Urothelium cell line (cell line): ENCODE data around the gene TTYH2.
A peak's percentile ranks its signal among the peaks of the same experiment; 100 is the strongest.
"Not testable (repeated sequence)": the region's sequence is repeated elsewhere in the genome, so short reads cannot be mapped to it uniquely, and the experiment has no call there.

Source experiments
- DNase-seq: peaks from one replicate; pipeline ENCODE4 v3.0.0; 2011; ENCODE audit warnings: low spot score, mixed read lengths
- FAIRE-seq: peaks from 2 replicates; lab custom pipeline; 2011; peaks lifted over from hg19 to GRCh38; lab: Jason Lieb, UNC

Gene TTYH2

DNA sequence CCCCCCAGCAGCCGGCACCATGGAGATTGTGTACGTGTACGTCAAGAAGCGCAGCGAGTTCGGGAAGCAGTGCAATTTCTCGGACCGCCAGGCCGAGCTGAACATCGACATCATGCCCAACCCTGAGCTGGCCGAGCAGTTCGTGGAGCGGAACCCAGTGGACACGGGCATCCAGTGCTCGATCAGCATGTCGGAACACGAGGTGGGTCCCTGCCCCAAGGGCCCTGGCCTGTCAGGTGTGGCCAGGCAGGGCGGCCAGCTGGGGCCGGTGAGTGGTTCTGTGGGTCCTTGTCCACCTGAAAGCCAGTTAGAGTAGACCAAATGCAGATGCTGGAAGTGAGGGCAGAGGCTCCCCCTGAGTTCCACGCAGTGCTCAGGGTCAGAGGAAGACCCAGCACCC, 68.4 kb downstream of the TTYH2 start:
- DNase-seq (no peak), FAIRE-seq (no peak)

- FAIRE-seq, DNase-seq: not testable (repeated sequence)
Measured at GRCh38 chr17:74282274-74282586, 68.9 kb downstream of the TTYH2 start.

DNA sequence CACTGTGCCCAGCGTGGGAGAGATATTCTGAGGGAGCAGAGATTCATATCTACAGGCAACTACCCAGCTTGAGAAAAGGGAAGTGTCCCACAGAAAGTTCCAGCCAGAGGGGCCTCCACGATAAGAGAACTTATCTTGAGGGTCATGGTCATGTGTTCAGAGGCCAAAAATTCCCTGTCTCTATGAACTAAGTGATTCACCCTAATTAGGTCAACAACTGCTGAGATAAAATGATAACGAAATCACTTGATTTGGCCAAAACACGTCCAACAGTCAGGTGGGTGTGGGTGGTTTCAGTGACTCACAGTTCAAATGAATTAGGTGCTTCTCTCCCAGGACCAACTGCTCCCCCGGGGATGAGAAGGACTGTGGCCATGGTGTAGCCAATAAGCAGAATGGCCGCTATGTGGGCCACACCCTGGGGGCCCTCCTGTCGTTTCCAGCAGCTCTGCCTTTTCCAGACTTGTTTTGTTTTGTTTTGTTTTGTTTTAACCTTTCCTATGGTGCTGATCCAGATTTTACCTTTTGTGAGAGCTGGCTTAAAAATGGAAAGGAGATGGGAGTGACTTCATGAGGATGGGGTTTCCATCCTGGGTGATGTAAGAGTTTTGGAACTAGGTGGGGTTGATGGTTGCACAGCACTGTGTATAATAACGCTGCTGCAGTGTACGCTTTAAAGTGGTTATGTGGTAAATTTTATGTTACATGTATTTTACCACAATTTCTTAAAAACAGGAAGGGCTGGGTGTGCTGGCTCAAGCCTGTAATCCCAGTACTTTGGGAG, 69.4 kb downstream of the TTYH2 start:
- DNase-seq (peak; percentile 74), FAIRE-seq (no peak)

GRCh38 chr17:74283371-74283673, 70.0 kb downstream of the TTYH2 start:
- no peak for DNase-seq
- no peak for FAIRE-seq

DNA sequence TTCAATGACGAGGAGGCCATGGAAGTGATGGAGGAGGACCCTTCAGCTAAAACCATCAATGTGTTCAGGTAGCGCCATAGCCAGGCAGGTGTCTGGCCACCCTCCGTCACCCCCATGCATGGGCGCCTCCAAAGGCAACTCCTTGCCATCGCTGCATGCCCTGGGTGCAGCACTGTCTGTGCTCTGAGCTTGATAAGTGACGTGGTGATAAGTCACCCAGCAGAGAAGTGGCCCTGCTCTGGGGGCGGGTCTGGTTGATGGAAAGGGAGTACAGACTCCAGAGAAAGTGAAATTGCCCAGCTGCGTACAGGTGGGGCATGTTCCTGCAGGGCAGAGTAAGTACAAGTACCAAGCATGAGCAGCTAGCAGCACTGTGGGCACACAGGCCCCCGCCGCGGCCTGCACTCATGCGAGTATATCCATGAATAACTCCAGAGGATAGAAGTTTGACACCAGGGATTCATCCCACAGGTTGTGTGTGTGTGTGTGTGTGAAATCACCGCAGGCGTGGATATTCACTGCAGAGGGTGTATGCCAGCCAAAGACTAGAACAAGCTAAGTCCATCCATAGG, 73.7 kb downstream of the TTYH2 start:
- DNase-seq, result no peak

DNA sequence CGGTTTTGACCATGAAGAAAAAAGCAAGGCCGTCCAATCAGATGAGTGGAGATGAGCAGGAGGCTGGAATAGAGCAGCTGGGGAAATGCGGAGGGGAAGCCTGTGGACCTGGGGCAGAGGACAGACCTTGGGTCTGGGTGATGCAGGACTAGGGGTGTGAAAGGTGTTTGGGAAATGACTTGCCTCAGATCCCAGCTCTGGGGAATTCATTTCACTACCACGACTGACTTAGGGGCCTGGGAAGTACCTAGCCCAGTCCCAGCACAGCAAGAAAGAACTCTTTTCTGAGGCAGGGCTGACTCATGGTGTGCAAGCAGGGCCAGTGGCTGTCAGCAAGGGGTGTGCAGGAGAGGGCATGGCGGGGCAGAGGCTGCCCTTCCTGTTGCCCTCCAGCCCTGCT, 75.4 kb downstream of the TTYH2 start:
- DNase-seq, result no peak
- no peak for FAIRE-seq

More for the DNA sequence above, 73.7 kb downstream of the TTYH2 start:
- FAIRE-seq, result no peak

DNA sequence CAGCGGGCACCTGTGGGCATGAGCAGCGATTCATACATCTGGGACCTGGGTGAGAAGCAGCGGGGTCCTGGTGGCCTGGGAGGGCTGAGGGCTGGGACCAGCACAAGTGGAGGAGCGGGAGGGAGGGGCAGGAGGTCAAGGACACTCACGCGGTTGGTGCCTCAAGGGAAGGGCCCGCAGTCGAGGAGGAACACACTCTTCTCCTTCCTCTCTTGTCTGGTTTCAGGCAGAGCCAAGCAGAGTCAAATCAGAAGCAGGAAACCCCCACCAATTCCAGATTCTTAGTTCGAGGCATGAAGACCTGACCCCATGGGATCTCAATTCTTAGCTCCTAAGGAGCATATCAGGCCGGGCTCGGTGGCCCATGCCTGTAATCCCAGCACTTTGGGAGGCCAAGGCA, 76.3 kb downstream of the TTYH2 start:
- FAIRE-seq, result no peak
- no peak for DNase-seq

GRCh38 chr17:74290340-74290739, 77.0 kb downstream of the TTYH2 start:
- DNase-seq, result no peak
- no peak for FAIRE-seq

GRCh38 chr17:74292495-74292894, 79.1 kb downstream of the TTYH2 start:
- no peak for FAIRE-seq
- DNase-seq, result no peak

DNA sequence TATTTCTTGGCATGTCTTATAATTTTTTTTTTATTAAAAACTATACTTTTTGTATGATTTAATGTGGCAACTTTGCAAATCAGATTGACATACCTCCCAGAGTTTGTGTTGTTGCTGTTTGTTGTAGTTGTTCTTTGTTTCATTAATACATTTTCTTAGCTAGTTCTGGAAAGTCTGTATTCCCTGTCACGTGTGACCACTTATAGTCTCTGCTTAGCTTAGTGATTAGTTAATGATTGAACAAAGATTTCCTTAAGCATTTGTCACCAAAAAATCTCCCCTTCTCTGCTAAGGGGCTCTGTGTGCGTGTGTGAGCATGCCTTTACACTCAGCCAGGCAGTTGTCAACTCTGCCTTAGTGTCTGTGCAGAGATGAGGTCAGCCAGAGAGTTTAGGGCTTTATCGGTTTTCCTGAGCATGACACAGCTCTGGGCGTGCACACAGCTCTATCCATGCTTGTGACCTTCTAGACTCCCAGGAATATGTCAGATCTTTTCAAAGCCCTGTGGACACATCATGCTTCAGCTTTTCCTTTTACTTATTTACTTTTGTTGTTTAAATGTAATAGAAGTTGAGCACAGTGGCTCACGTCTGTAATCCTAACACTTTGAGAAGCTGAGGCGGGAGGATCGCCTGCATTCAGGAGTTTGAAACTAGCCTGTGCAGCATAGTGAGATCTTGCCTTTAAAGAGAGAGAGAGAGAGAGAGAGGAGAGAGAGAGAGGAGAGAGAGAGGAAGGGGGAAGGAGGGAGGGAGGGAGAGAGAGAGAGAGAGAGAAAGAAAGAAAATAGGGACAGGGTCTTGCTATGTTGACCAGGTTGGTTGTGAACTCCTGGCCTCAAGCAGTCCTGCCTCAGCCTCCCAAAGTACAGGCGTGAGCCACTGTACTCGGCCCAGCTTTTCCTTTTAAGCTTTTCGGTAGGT, 82.5 kb downstream of the TTYH2 start:
- no peak for FAIRE-seq

DNA sequence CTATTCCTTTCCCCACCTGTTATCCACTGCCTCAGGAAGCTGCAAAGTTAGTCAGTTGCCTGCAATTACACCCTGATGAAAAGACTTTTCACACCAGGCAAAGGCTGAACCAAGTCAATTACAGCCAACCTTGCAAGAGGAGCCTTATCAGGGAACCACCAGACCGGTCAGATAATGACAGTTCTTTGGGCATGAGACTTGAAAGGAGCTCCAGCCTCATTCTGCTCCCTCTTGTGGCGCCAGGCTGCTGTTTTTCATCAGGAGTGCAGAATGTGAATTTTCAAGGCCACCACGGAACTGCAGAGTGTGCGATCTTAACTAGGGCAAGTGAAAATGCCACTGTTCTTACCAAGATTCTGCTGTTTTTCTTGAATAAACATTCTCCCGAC, 83.2 kb downstream of the TTYH2 start:
- peak; percentile 55 for DNase-seq
- no peak for FAIRE-seq

More for the DNA sequence above, 82.5 kb downstream of the TTYH2 start:
- no peak for DNase-seq

DNA sequence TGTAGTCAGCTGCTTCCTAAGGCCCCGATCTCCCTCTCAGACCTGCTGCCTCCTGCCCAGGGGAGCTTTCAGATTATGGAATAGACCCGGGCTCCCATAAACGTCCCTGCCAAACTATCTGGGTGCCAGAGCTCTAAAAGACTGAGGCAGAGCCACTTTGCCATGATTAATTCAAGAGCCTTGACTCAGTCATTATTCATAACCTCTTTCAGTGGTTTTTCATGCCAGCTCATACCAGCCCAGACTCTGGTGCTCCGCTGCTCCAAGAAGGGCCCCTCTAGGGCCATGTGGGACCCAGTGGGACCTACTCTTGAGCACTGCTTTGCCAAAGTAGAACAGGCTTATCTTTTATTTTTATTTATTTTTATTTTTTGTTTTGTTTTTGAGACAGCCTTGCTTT, 84.6 kb downstream of the TTYH2 start:
- no peak for FAIRE-seq
- no peak for DNase-seq

- DNase-seq (no peak), FAIRE-seq (no peak)
Measured at GRCh38 chr17:74298778-74299177, 85.4 kb downstream of the TTYH2 start.

DNA sequence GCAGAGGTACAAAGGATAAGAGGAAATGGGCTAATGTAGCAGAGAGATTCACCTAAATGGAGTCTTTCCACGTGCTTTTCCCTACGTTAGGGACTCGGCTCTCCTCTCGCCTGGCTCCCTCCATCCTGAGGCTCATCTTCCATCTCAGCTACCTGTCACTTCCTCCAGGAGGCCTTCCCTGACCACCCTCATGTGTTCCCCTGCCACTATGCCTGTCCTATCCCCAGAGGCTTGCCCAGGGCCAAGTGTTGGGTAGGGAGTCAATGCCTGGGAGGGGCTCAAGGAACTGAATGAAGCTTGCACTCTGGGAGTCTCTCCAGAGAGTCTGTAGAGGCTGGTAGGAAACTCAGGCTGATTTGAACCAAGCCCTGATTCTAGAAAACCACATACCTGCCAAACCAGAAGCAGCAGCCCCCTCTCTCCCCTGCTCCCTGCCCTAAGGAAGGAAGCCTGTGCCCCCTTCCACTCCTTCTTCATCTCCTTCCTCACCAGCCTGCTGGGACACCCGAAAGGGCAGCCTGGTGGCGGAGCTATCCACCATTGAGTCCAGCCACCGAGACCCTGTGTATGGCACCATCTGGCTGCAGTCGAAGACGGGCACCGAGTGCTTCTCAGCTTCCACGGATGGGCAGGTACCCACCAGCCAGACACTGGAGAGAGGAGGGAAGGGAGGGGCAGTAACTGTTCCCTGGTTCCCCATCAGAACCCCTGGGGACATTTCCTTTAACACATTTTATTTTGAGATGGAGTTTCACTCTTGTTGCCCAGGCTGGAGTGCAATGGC, 86.0 kb downstream of the TTYH2 start:
- FAIRE-seq (no peak), DNase-seq (no peak)

DNA sequence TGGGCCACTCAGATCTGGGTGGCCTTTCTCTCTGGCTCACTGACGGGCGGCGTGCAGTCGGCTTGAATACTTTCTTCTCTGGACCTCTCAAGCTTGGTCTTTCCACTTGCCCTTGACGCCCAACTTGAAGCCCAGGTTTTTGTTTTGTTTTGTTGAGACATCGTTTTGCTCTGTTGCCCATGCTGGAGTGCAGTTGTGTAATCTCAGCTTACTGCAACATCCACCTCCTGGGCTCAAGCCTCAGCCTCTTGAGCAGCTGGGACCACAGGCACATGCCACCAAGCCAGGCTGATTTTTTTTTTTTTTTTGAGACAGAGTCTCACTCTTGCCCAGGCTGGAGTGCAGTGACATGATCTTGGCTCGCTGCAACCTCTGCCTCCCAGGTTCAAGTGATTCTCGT, 89.9 kb downstream of the TTYH2 start:
- FAIRE-seq, result no peak
- DNase-seq, result no peak

- DNase-seq (no peak), FAIRE-seq (no peak)
Measured at GRCh38 chr17:74304184-74304583, 90.8 kb downstream of the TTYH2 start.

GRCh38 chr17:74305865-74306654, 92.7 kb downstream of the TTYH2 start:
- no peak for FAIRE-seq
- no peak for DNase-seq

GRCh38 chr17:74307984-74308773, 94.8 kb downstream of the TTYH2 start:
- no peak for DNase-seq
- peak; percentile 77 for FAIRE-seq

DNA sequence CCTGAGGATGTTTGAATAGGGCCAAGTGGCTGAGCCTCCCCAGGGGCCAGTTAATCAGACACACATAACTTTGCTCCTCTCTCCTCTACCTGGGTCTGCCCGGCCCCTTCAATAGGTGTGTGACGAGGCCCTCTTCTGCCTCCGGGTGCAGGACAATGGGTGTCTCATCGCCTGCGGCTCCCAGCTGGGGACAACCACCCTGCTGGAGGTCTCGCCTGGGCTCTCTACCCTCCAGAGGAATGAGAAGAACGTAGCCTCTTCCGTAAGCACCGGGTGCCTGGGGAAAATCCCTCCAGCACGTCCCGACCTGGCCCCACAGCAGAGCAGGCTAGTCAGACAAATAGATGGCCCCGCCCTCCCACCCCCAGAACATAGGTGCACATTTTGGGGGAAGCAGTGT, 96.5 kb downstream of the TTYH2 start:
- FAIRE-seq (no peak), DNase-seq (no peak)
